A204.1 (cell line): Measurements from ENCODE around the gene NOSIP.

Experiments used
- FAIRE-seq: peaks from 2 replicates; lab custom pipeline; 2012; peaks lifted over from hg19 to GRCh38; lab: Jason Lieb, UNC

Gene NOSIP

GRCh38 chr19:49544154-49544553 is 36.2 kb downstream of the NOSIP start:
- no peak for FAIRE-seq

- no peak for FAIRE-seq
Measured at GRCh38 chr19:49543032-49543431, 37.3 kb downstream of the NOSIP start.

GRCh38 chr19:49542446-49542845 is 37.9 kb downstream of the NOSIP start:
- FAIRE-seq: no peak

GRCh38 chr19:49541914-49542313 is 38.4 kb downstream of the NOSIP start:
- FAIRE-seq: no peak

GRCh38 chr19:49539192-49539952 is 41.0 kb downstream of the NOSIP start:
- FAIRE-seq: no peak

- FAIRE-seq: no peak
Measured at GRCh38 chr19:49538643-49539042, 41.7 kb downstream of the NOSIP start.

- no peak for FAIRE-seq
Measured at GRCh38 chr19:49536921-49537462, 43.4 kb downstream of the NOSIP start.

- FAIRE-seq: no peak
Measured at GRCh38 chr19:49534632-49535385, 45.5 kb downstream of the NOSIP start.

- FAIRE-seq: no peak
Measured at GRCh38 chr19:49533551-49534488, 46.5 kb downstream of the NOSIP start.

- no peak for FAIRE-seq
Measured at GRCh38 chr19:49530708-49531107, 49.6 kb downstream of the NOSIP start.

- no peak for FAIRE-seq
Measured at GRCh38 chr19:49528211-49528771, 52.1 kb downstream of the NOSIP start.

GRCh38 chr19:49524812-49525455 is 55.4 kb downstream of the NOSIP start:
- FAIRE-seq: no peak

GRCh38 chr19:49520705-49521319 is 59.5 kb downstream of the NOSIP start:
- no peak for FAIRE-seq

- FAIRE-seq: no peak
Measured at GRCh38 chr19:49518033-49518432, 62.3 kb downstream of the NOSIP start.

GRCh38 chr19:49515767-49516166 is 64.6 kb downstream of the NOSIP start:
- FAIRE-seq: no peak

- no peak for FAIRE-seq
Measured at GRCh38 chr19:49514151-49514550, 66.2 kb downstream of the NOSIP start.

GRCh38 chr19:49513746-49514118 is 66.6 kb downstream of the NOSIP start:
- no peak for FAIRE-seq

GRCh38 chr19:49512970-49513745 is 67.2 kb downstream of the NOSIP start:
- no peak for FAIRE-seq

- FAIRE-seq: no peak
Measured at GRCh38 chr19:49507803-49508494, 72.4 kb downstream of the NOSIP start.
